ENCODE measurements around the gene BTD.
"Not testable (repeated sequence)": the region's sequence is repeated elsewhere in the genome, so short reads cannot be mapped to it uniquely, and the experiment has no call there.

BTD gene

GRCh38 chr3:15591928-15592327 lies 9.6 kb upstream of the BTD start:
- Histone ChIP-seq H3K36me3 (replicated peaks) (peaks cover 8% of the 10 kb centered on the region), H3K27ac (no peak overlapping the region), H3K27me3 (replicated peaks) (no peaks in the 10 kb centered on the region), H3K4me3 (ENCODE audit: low read depth, low read length) (no peak overlapping the region)
- no peak for TF ChIP-seq CTCF (IDR thresholded peaks at IDR 0.05; ENCODE audit: low read depth, low read length, missing control alignments)
- no peak for DNase-seq
- in situ Hi-C loops (cut with HindIII; ENCODE audit: low pct_ligation_motif_present, low sequenced_read_pairs), result no loop called here

- H3K36me3 ChIP-seq (replicated peaks), result peaks cover 11% of the 10 kb centered on the region
- in situ Hi-C loops (cut with HindIII; ENCODE audit: low pct_ligation_motif_present, low sequenced_read_pairs), result no loop called here
Measured at GRCh38 chr3:15592968-15593367, 8.6 kb upstream of the BTD start.

GRCh38 chr3:15595955-15596354 lies 5.6 kb upstream of the BTD start:
- H3K27ac ChIP-seq, result no peak overlapping the region
- no peaks in the 10 kb centered on the region for H3K27me3 ChIP-seq (replicated peaks)
- DNase-seq, result no peak
- no peak overlapping the region for H3K4me3 ChIP-seq (ENCODE audit: low read depth, low read length)
- TF ChIP-seq CTCF (IDR thresholded peaks at IDR 0.05; ENCODE audit: low read depth, low read length, missing control alignments), result no peak
- in situ Hi-C loops (cut with HindIII; ENCODE audit: low pct_ligation_motif_present, low sequenced_read_pairs), result no loop called here
- peaks cover 8% of the 10 kb centered on the region for H3K36me3 ChIP-seq (replicated peaks)

More at GRCh38 chr3:15592968-15593367, 8.6 kb upstream of the BTD start:
- no peak for DNase-seq
- Histone ChIP-seq H3K27ac (no peak overlapping the region), H3K4me3 (ENCODE audit: low read depth, low read length) (no peak overlapping the region), H3K27me3 (replicated peaks) (no peaks in the 10 kb centered on the region)
- TF ChIP-seq CTCF (IDR thresholded peaks at IDR 0.05; ENCODE audit: low read depth, low read length, missing control alignments), result no peak

GRCh38 chr3:15601046-15601398 lies 523 bp upstream of the BTD start:
- in situ Hi-C loops (cut with HindIII; ENCODE audit: low pct_ligation_motif_present, low sequenced_read_pairs), result no loop called here
- H3K27ac ChIP-seq, result peak overlapping the region; percentile 72
- peak; percentile 5 for DNase-seq
- peaks cover 4% of the 10 kb centered on the region for H3K36me3 ChIP-seq (replicated peaks)
- TF ChIP-seq CTCF (IDR thresholded peaks at IDR 0.05; ENCODE audit: low read depth, low read length, missing control alignments), result no peak
- peak overlapping the region; percentile 98 for H3K4me3 ChIP-seq (ENCODE audit: low read depth, low read length)
- H3K27me3 ChIP-seq (replicated peaks), result no peaks in the 10 kb centered on the region

- no peak for TF ChIP-seq CTCF (IDR thresholded peaks at IDR 0.05; ENCODE audit: low read depth, low read length, missing control alignments)
- in situ Hi-C loops (cut with HindIII; ENCODE audit: low pct_ligation_motif_present, low sequenced_read_pairs), result no loop called here
- DNase-seq, result no peak
Measured at GRCh38 chr3:15602146-15602536, 596 bp downstream of the BTD start.

GRCh38 chr3:15602816-15603215 lies 1.3 kb downstream of the BTD start:
- DNase-seq; H3K4me3 ChIP-seq (ENCODE audit: low read depth, low read length); in situ Hi-C loops (cut with HindIII; ENCODE audit: low pct_ligation_motif_present, low sequenced_read_pairs); H3K27ac ChIP-seq; H3K27me3 ChIP-seq (replicated peaks); H3K36me3 ChIP-seq (replicated peaks): not testable (repeated sequence)

More at GRCh38 chr3:15602146-15602536, 596 bp downstream of the BTD start:
- H3K4me3 ChIP-seq (ENCODE audit: low read depth, low read length), result peak overlapping the region; percentile 98
- peak overlapping the region; percentile 72 for H3K27ac ChIP-seq
- no peaks in the 10 kb centered on the region for H3K27me3 ChIP-seq (replicated peaks)
- peaks cover 3% of the 10 kb centered on the region for H3K36me3 ChIP-seq (replicated peaks)

GRCh38 chr3:15604584-15604983 lies 3.0 kb downstream of the BTD start:
- H3K27ac ChIP-seq; in situ Hi-C loops (cut with HindIII; ENCODE audit: low pct_ligation_motif_present, low sequenced_read_pairs); H3K27me3 ChIP-seq (replicated peaks); DNase-seq; H3K36me3 ChIP-seq (replicated peaks); H3K4me3 ChIP-seq (ENCODE audit: low read depth, low read length): not testable (repeated sequence)
